ENCODE results near the gene HOXA6.

HOXA6 gene

GRCh38 chr7:27179503-27180430, 32.2 kb upstream of the HOXA6 start:
- H3K4me3 ChIP-seq (replicated peaks; ENCODE audit: low read depth, low read length), result no peak overlapping the region
- peak; percentile 64 for TF ChIP-seq CTCF (IDR thresholded peaks at IDR 0.05; ENCODE audit: low read length, missing control alignments)
- DNase-seq (ENCODE audit: low read depth), result peak; percentile 43

- DNase-seq (ENCODE audit: low read depth), result no peak
- no peak for TF ChIP-seq CTCF (IDR thresholded peaks at IDR 0.05; ENCODE audit: low read length, missing control alignments)
- no peak overlapping the region for H3K4me3 ChIP-seq (replicated peaks; ENCODE audit: low read depth, low read length)
Observed at GRCh38 chr7:27179030-27179429, 31.5 kb upstream of the HOXA6 start.

- no peak for TF ChIP-seq CTCF (IDR thresholded peaks at IDR 0.05; ENCODE audit: low read length, missing control alignments)
- no peak for DNase-seq (ENCODE audit: low read depth)
- H3K4me3 ChIP-seq (replicated peaks; ENCODE audit: low read depth, low read length), result no peak overlapping the region
Observed at GRCh38 chr7:27178366-27178765, 30.8 kb upstream of the HOXA6 start.

- TF ChIP-seq CTCF (IDR thresholded peaks at IDR 0.05; ENCODE audit: low read length, missing control alignments), result no peak
- DNase-seq (ENCODE audit: low read depth), result no peak
- no peak overlapping the region for H3K4me3 ChIP-seq (replicated peaks; ENCODE audit: low read depth, low read length)
Observed at GRCh38 chr7:27177795-27178320, 30.3 kb upstream of the HOXA6 start.

GRCh38 chr7:27176962-27177794, 29.6 kb upstream of the HOXA6 start:
- TF ChIP-seq CTCF (IDR thresholded peaks at IDR 0.05; ENCODE audit: low read length, missing control alignments), result no peak
- no peak for DNase-seq (ENCODE audit: low read depth)
- no peak overlapping the region for H3K4me3 ChIP-seq (replicated peaks; ENCODE audit: low read depth, low read length)

GRCh38 chr7:27176524-27176845, 28.9 kb upstream of the HOXA6 start:
- DNase-seq (ENCODE audit: low read depth), result no peak
- no peak overlapping the region for H3K4me3 ChIP-seq (replicated peaks; ENCODE audit: low read depth, low read length)
- TF ChIP-seq CTCF (IDR thresholded peaks at IDR 0.05; ENCODE audit: low read length, missing control alignments), result no peak

All from fibroblast of pulmonary artery (primary cell).